Keratinocyte (primary cell): ENCODE results near the gene PITPNM3. TPM values are rescaled to one million over a fixed set of nuclear protein-coding genes. Genes with fewer than 3 reads are reported as not detected.

ENCODE experiments used
- DNase-seq: peaks from one replicate; pipeline ENCODE4 v3.0.0-alpha.2; 2011; ENCODE audit warnings: low read depth, missing footprints, low spot score
- FAIRE-seq: peaks from 2 replicates; lab custom pipeline; 2011; peaks lifted over from hg19 to GRCh38; lab: Jason Lieb, UNC
- H2AFZ ChIP-seq: 2 replicates; pipeline ENCODE4 v1.6.0; 2012; ENCODE audit warnings: low read length, control low read depth, inconsistent platforms; ENCODE audit not compliant: control insufficient read depth
- H3K27ac ChIP-seq: 2 replicates; pipeline ENCODE4 v1.5.1; 2011; ENCODE audit warnings: low read length; ENCODE audit not compliant: control insufficient read depth, insufficient read depth
- H3K27me3 ChIP-seq: 3 replicates; pipeline ENCODE4 v1.6.0; 2011; ENCODE audit warnings: low read length; ENCODE audit not compliant: control insufficient read depth, insufficient read depth; ENCODE audit errors: extremely low read depth
- H3K36me3 ChIP-seq, 2 experiments: 2 replicates in 1 of 2; 3 replicates in 1 of 2; pipeline ENCODE4 v1.5.1; 2011; ENCODE audit warnings: low read length in 2 of 2, mild to moderate bottlenecking in 1 of 2; ENCODE audit not compliant: control insufficient read depth in 2 of 2, insufficient read depth in 2 of 2; ENCODE audit errors: extremely low read depth in 1 of 2
- H3K4me1 ChIP-seq: 3 replicates; pipeline ENCODE4 v1.5.1; 2011; ENCODE audit warnings: low read length; ENCODE audit not compliant: control insufficient read depth, insufficient read depth; ENCODE audit errors: extremely low read depth
- H3K4me2 ChIP-seq: 3 replicates; pipeline ENCODE4 v1.6.0; 2011; ENCODE audit warnings: low read depth, low read length; ENCODE audit not compliant: control insufficient read depth, insufficient read depth; ENCODE audit errors: extremely low read depth
- H3K4me3 ChIP-seq, 3 experiments: fragments of 200-600 bp in 1 of 3; sonication (generic) in 1 of 3; 2 replicates in 2 of 3; 3 replicates in 1 of 3; pipeline ENCODE4 v1.5.1; 2011 to 2016; ENCODE audit warnings: low read length in 3 of 3, mild to moderate bottlenecking in 3 of 3, control low read depth in 2 of 3, inconsistent platforms in 1 of 3, low read depth in 1 of 3, mixed read lengths in 1 of 3, mixed run types in 1 of 3, moderate library complexity in 1 of 3; ENCODE audit not compliant: control insufficient read depth in 2 of 3, insufficient read depth in 2 of 3; ENCODE audit errors: extremely low read depth in 1 of 3
- H3K79me2 ChIP-seq: 2 replicates; pipeline ENCODE4 v1.6.0; 2012; ENCODE audit warnings: low read length; ENCODE audit not compliant: control insufficient read depth, insufficient read depth
- H3K9ac ChIP-seq: 3 replicates; pipeline ENCODE4 v1.6.0; 2011; ENCODE audit warnings: low read length; ENCODE audit not compliant: control insufficient read depth, insufficient read depth; ENCODE audit errors: extremely low read depth
- H3K9me1 ChIP-seq: 3 replicates; pipeline ENCODE4 v1.6.0; 2011; ENCODE audit warnings: low read length; ENCODE audit not compliant: control insufficient read depth, insufficient read depth; ENCODE audit errors: extremely low read depth
- H3K9me3 ChIP-seq: 2 replicates; pipeline ENCODE4 v1.5.1; 2012; ENCODE audit warnings: low read depth, low read length; ENCODE audit not compliant: control insufficient read depth
- H4K20me1 ChIP-seq: 3 replicates; pipeline ENCODE4 v1.6.0; 2011; ENCODE audit warnings: low read length; ENCODE audit not compliant: control insufficient read depth, insufficient read depth; ENCODE audit errors: extremely low read depth
- EZH2 ChIP-seq: IDR thresholded peaks from one replicate; pipeline ENCODE4 v1.6.1; 2012; ENCODE audit warnings: inconsistent platforms, mild to moderate bottlenecking, low read length, moderate library complexity
- dilution Hi-C: fragments of 300-500 bp; cut with MboI; formaldehyde crosslinking; loops from one replicate; pipeline ENCODE4 v1.7.0; 2020; ENCODE audit warnings: low sequenced_read_pairs; ENCODE audit not compliant: extremely low pct_ligation_motif_present
- polyA plus RNA-seq, 5 experiments: library from polyadenylated mRNA; depleted of rRNA in 3 of 5; stranded (reverse) in 3 of 5; stranded (forward) in 1 of 5; unstranded in 1 of 5; fragments of >200 nt; gene quantifications; 1 replicate in 1 of 5; 2 replicates in 3 of 5; 3 replicates in 1 of 5; pipeline versions ENCODE4 v1.2.1 to v1.2.3, GENCODE V29; 2011 to 2012; ENCODE audit warnings: missing spikeins in 2 of 5, low read depth in 1 of 5, low replicate concordance in 1 of 5
- TF ChIP-seq, protein P1 (sequence below), 3 experiments: IDR thresholded peaks in 1 of 3; conservative IDR thresholded peaks in 1 of 3; optimal IDR thresholded peaks in 1 of 3; 2 replicates in 2 of 3; 3 replicates in 1 of 3; pipeline versions ENCODE3 to v1.5.1; 2011; ENCODE audit warnings: low read length in 3 of 3, mild to moderate bottlenecking in 3 of 3, moderate library complexity in 2 of 3, control low read depth in 1 of 3, inconsistent platforms in 1 of 3; ENCODE audit not compliant: insufficient read depth in 2 of 3; ENCODE audit errors: extremely low read depth in 1 of 3

Gene PITPNM3
- polyA plus RNA-seq, 1 donor (not counting 4 experiments of a cell fraction or from before 2014, with no cell fraction given): 7.7 TPM

DNA sequence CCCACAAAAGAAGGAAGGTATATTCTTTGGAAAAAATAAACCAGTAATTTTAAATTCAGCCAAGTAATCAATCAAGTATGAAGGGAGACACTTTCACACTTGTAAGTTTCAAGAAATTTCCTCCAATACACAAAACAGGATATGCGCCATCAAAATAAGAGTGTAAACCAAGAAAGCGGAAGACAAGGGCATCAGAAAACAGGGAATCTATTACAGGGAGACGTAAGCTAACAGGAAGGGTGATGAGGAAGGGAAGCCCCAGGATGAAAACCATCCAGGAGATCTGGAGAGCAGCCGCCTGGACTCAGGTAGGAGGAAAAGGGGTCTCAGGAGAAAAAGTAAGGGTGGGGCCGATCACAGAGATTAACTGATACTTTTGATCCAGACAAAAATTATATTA lies 31.8 kb upstream of the PITPNM3 start:
- no peaks in the 10 kb centered on the region for H4K20me1 ChIP-seq
- H3K9me1 ChIP-seq: no peaks in the 10 kb centered on the region
- H3K4me2 ChIP-seq: no peak overlapping the region
- H3K27ac ChIP-seq: no peak overlapping the region
- H2AFZ ChIP-seq: no peak overlapping the region
- no peak overlapping the region for H3K4me3 ChIP-seq
- TF ChIP-seq, protein P1, sequence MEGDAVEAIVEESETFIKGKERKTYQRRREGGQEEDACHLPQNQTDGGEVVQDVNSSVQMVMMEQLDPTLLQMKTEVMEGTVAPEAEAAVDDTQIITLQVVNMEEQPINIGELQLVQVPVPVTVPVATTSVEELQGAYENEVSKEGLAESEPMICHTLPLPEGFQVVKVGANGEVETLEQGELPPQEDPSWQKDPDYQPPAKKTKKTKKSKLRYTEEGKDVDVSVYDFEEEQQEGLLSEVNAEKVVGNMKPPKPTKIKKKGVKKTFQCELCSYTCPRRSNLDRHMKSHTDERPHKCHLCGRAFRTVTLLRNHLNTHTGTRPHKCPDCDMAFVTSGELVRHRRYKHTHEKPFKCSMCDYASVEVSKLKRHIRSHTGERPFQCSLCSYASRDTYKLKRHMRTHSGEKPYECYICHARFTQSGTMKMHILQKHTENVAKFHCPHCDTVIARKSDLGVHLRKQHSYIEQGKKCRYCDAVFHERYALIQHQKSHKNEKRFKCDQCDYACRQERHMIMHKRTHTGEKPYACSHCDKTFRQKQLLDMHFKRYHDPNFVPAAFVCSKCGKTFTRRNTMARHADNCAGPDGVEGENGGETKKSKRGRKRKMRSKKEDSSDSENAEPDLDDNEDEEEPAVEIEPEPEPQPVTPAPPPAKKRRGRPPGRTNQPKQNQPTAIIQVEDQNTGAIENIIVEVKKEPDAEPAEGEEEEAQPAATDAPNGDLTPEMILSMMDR (optimal IDR thresholded peaks at IDR 0.05 in 1 of 3, IDR thresholded peaks at IDR 0.05 in 1 of 3, conservative IDR thresholded peaks at IDR 0.05 in 1 of 3; ENCODE audit: extremely low read depth in 1 of 3, insufficient read depth in 2 of 3, low read length in 3 of 3): no peak
- no peak for TF ChIP-seq EZH2
- no peak for DNase-seq
- peaks cover 24 to 27% of the 10 kb centered on the region in 2 experiments for H3K36me3 ChIP-seq
- H3K27me3 ChIP-seq: no peaks in the 10 kb centered on the region
- no peak for FAIRE-seq
- peaks cover 19% of the 10 kb centered on the region for H3K4me1 ChIP-seq
- H3K9me3 ChIP-seq: no peaks in the 10 kb centered on the region
- H3K9ac ChIP-seq: no peak overlapping the region
- dilution Hi-C loops: no loop called here
- no peaks in the 10 kb centered on the region for H3K79me2 ChIP-seq

DNA sequence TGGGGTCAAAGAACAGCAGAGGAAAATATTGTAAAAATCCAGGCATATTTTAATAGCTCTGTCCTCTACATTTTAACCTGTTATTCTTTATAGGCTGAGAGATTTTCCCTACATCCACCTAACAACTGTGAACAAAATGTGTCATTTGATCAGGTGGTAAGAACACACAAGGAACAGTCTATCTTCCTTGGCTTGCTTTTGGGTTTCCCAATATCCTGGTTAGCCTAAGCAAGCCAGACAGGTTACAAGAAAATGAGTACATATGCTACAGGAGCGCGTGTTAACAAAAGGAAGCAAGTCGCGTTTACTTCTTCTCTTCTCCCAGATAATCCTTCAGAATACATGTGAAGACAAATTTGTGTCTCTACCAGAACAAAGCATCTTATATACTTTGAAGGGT lies 31.0 kb upstream of the PITPNM3 start:
- Histone ChIP-seq H3K27ac (no peak overlapping the region), H3K79me2 (no peaks in the 10 kb centered on the region), H3K4me1 (peaks cover 15% of the 10 kb centered on the region), H3K27me3 (no peaks in the 10 kb centered on the region), H3K9me3 (no peaks in the 10 kb centered on the region), H3K4me3 (no peak overlapping the region), H4K20me1 (no peaks in the 10 kb centered on the region), H3K4me2 (no peak overlapping the region), H3K9me1 (no peaks in the 10 kb centered on the region), H3K9ac (no peak overlapping the region), H3K36me3 (peaks cover 27 to 33% of the 10 kb centered on the region in 2 experiments), H2AFZ (no peak overlapping the region)
- DNase-seq (no peak), FAIRE-seq (no peak)
- dilution Hi-C loops: no loop called here
- TF ChIP-seq, protein P1 (optimal IDR thresholded peaks at IDR 0.05 in 1 of 3, IDR thresholded peaks at IDR 0.05 in 1 of 3, conservative IDR thresholded peaks at IDR 0.05 in 1 of 3; ENCODE audit: extremely low read depth in 1 of 3, insufficient read depth in 2 of 3, low read length in 3 of 3): no peak
- no peak for TF ChIP-seq EZH2
